A673 (cell line): ENCODE data around the gene SRL. TPM values are rescaled to one million over a fixed set of nuclear protein-coding genes. Genes with fewer than 3 reads are reported as not detected.
A peak's percentile ranks its signal among the peaks of the same experiment; 100 is the strongest.
"Not testable (repeated sequence)": the region's sequence is repeated elsewhere in the genome, so short reads cannot be mapped to it uniquely, and the experiment has no call there.

Source experiments
- BruUV-seq: library from RNA; stranded (reverse); fragments of 400-500 nt; replicated peaks from 2 replicates; lab custom pipeline; 2021; lab: Mats Ljungman, UMichigan
- CTCF ChIA-PET: fragments of 300-600 bp; sonication (Branson Sonifier 250); formaldehyde crosslinking; loops from one replicate; lab custom pipeline; 2022; ENCODE audit warnings: antibody characterized with exemption; lab: Charles Lee
- POLR2A ChIA-PET: fragments of 300-600 bp; sonication (Branson Sonifier 250); formaldehyde crosslinking; loops from one replicate; lab custom pipeline; 2022; ENCODE audit warnings: antibody characterized with exemption; ENCODE audit not compliant: low non-redundant PET; lab: Charles Lee
- DNase-seq: peaks from one replicate; pipeline ENCODE4 v3.0.0-alpha.2; 2015; ENCODE audit warnings: low spot score
- H3K27ac ChIP-seq: fragments of 200-600 bp; sonication (generic); 2 replicates; pipeline ENCODE4 v1.5.1; 2016; ENCODE audit warnings: mixed run types, low read depth, mild to moderate bottlenecking, mixed read lengths, antibody characterized with exemption, low read length; ENCODE audit not compliant: poor library complexity, severe bottlenecking
- H3K27me3 ChIP-seq: fragments of 200-600 bp; sonication (generic); replicated peaks from 2 replicates; pipeline ENCODE4 v1.6.1; 2017; ENCODE audit warnings: mixed run types, low read depth, mild to moderate bottlenecking, mixed read lengths, antibody characterized with exemption, low read length; ENCODE audit not compliant: insufficient read depth, poor library complexity
- H3K36me3 ChIP-seq: fragments of 200-600 bp; sonication (generic); 2 replicates; pipeline ENCODE4 v1.6.1; 2016; ENCODE audit warnings: mixed run types, mild to moderate bottlenecking, mixed read lengths, antibody characterized with exemption, low read length; ENCODE audit not compliant: insufficient read depth, poor library complexity, severe bottlenecking
- H3K4me1 ChIP-seq: fragments of 200-600 bp; sonication (generic); 2 replicates; pipeline ENCODE4 v1.6.1; 2017; ENCODE audit warnings: mixed run types, mild to moderate bottlenecking, mixed read lengths, antibody characterized with exemption, low read length; ENCODE audit not compliant: insufficient read depth, poor library complexity, severe bottlenecking
- H3K4me3 ChIP-seq: fragments of 200-600 bp; sonication (generic); 2 replicates; pipeline ENCODE4 v1.5.1; 2016; ENCODE audit warnings: low read depth, mixed run types, mild to moderate bottlenecking, mixed read lengths, low read length; ENCODE audit not compliant: poor library complexity, severe bottlenecking
- H3K9me3 ChIP-seq: fragments of 200-600 bp; sonication (generic); 2 replicates; pipeline ENCODE4 v1.6.1; 2016; ENCODE audit warnings: mixed run types, low read depth, mild to moderate bottlenecking, mixed read lengths, antibody characterized with exemption, low read length; ENCODE audit not compliant: poor library complexity, severe bottlenecking
- CTCF ChIP-seq: fragments of 300-800, 200-600 bp; sonication (generic); conservative IDR thresholded peaks from 2 replicates; pipeline ENCODE4 v1.5.1; 2017; ENCODE audit warnings: low read depth, mild to moderate bottlenecking, antibody characterized with exemption, low read length, moderate library complexity, mixed read lengths
- EZH2 ChIP-seq: fragments of 200-600 bp; sonication (generic); IDR thresholded peaks from 2 replicates; pipeline ENCODE4 v1.6.1; 2017; ENCODE audit warnings: borderline replicate concordance, low read depth, mild to moderate bottlenecking, mixed read lengths, antibody characterized with exemption, low read length; ENCODE audit not compliant: poor library complexity, severe bottlenecking
- intact Hi-C: fragments of 100-400 bp; cut with micrococcal nuclease; formaldehyde crosslinking; loops from one replicate; pipeline ENCODE4 v1.10.0; 2022; ENCODE audit not compliant: unreplicated experiment
- total RNA-seq: library from RNA; stranded (reverse); gene quantifications from 2 replicates; pipeline ENCODE4 v1.2.3, GENCODE V29; 2021

Gene SRL
- total RNA-seq, 1 experiment from 2014 or later = 0.11 TPM

GRCh38 chr16:4257646-4258556 lies 16.0 kb upstream of the SRL start:
- no TSS peak for BruUV-seq
- Histone ChIP-seq H3K27me3 (no peaks in the 10 kb centered on the region), H3K9me3 (no peaks in the 10 kb centered on the region), H3K4me1 (no peaks in the 10 kb centered on the region), H3K27ac (no peak overlapping the region), H3K4me3 (no peak overlapping the region), H3K36me3 (peaks cover 29% of the 10 kb centered on the region)
- intact Hi-C loops = loop anchor here (10.0 kb wide), 1 partner anchor 563 kb away; no protein-coding TSS in a partner anchor
- TF ChIP-seq CTCF (no peak), EZH2 (no peak)
- DNase-seq = no peak
- CTCF ChIA-PET = interaction anchor here (1.6 kb wide), 1 partner anchor 145 kb away, joined by 3 read pairs; no protein-coding TSS in a partner anchor
- POLR2A ChIA-PET = no interaction called here

GRCh38 chr16:4253394-4254150 lies 11.7 kb upstream of the SRL start:
- POLR2A ChIA-PET = interaction anchor here (0.6 to 0.8 kb wide), 4 partner anchors 13 to 486 kb away, joined by 3 to 32 read pairs (median 3); no protein-coding TSS in a partner anchor
- Histone ChIP-seq H3K4me3 (peak overlapping the region; percentile 71), H3K9me3 (no peaks in the 10 kb centered on the region), H3K27me3 (no peaks in the 10 kb centered on the region), H3K36me3 (peaks cover 6% of the 10 kb centered on the region), H3K4me1 (no peaks in the 10 kb centered on the region), H3K27ac (peak overlapping the region; percentile 91)
- TF ChIP-seq CTCF = no peak
- no peak for TF ChIP-seq EZH2
- CTCF ChIA-PET = interaction anchor here (0.6 to 1.9 kb wide), 25 partner anchors 9 to 563 kb away, joined by 3 to 30 read pairs (median 4); partner anchors contain the start of genes ADCY9, CREBBP, HMOX2 and PAM16
- intact Hi-C loops = loop anchor here (2.0 to 10.0 kb wide), 4 partner anchors 136 to 559 kb away; partner anchors contain the start of gene ADCY9
- BruUV-seq = no TSS peak
- peak; percentile 100 for DNase-seq

- H3K9me3 ChIP-seq, H3K36me3 ChIP-seq, H3K4me1 ChIP-seq, DNase-seq, POLR2A ChIA-PET, H3K27me3 ChIP-seq: not testable (repeated sequence)
- intact Hi-C loops = loop anchor here (2.0 to 10.0 kb wide), 4 partner anchors 136 to 558 kb away; partner anchors contain the start of gene ADCY9
- BruUV-seq = TSS peak; percentile 66
- Histone ChIP-seq H3K4me3 (peak overlapping the region; percentile 71), H3K27ac (peak overlapping the region; percentile 91)
- CTCF ChIA-PET = interaction anchor here (0.6 to 1.9 kb wide), 9 partner anchors 53 to 472 kb away, joined by 3 to 30 read pairs (median 4); partner anchors contain the start of genes ADCY9 and PAM16
These were observed 11.1 kb upstream of the SRL start for GRCh38 chr16:4253012-4253393.
